22Rv1 (cell line): Measurements from ENCODE around the gene SPINK5.

Experiments used
- CTCF ChIP-seq: fragments of 450-650 bp; IDR thresholded peaks from 2 replicates; pipeline ENCODE4 v1.5.1; 2017; ENCODE audit warnings: mild to moderate bottlenecking
- ZFX ChIP-seq: fragments of 450-650 bp; IDR thresholded peaks from 2 replicates; pipeline ENCODE4 v1.6.1; 2017; ENCODE audit warnings: antibody characterized with exemption, borderline replicate concordance

GRCh38 chr5:148104226-148104625, 40.4 kb downstream of the SPINK5 start:
- TF ChIP-seq CTCF (no peak), ZFX (no peak)
